Activated CD8-positive, alpha-beta memory T cell treated with anti-CD3 and anti-CD28 coated beads for 48 hours (primary cell): ENCODE data around the gene STAP2.
A peak's percentile ranks its signal among the peaks of the same experiment; 100 is the strongest.
"Not testable (repeated sequence)": the region's sequence is repeated elsewhere in the genome, so short reads cannot be mapped to it uniquely, and the experiment has no call there.

ENCODE experiments used
- DNase-seq, 3 experiments: peaks; one replicate each; pipeline ENCODE4 v3.0.0-alpha.2; 2020; ENCODE audit warnings: low read depth in 2 of 3, low spot score in 2 of 3

The STAP2 gene

DNA sequence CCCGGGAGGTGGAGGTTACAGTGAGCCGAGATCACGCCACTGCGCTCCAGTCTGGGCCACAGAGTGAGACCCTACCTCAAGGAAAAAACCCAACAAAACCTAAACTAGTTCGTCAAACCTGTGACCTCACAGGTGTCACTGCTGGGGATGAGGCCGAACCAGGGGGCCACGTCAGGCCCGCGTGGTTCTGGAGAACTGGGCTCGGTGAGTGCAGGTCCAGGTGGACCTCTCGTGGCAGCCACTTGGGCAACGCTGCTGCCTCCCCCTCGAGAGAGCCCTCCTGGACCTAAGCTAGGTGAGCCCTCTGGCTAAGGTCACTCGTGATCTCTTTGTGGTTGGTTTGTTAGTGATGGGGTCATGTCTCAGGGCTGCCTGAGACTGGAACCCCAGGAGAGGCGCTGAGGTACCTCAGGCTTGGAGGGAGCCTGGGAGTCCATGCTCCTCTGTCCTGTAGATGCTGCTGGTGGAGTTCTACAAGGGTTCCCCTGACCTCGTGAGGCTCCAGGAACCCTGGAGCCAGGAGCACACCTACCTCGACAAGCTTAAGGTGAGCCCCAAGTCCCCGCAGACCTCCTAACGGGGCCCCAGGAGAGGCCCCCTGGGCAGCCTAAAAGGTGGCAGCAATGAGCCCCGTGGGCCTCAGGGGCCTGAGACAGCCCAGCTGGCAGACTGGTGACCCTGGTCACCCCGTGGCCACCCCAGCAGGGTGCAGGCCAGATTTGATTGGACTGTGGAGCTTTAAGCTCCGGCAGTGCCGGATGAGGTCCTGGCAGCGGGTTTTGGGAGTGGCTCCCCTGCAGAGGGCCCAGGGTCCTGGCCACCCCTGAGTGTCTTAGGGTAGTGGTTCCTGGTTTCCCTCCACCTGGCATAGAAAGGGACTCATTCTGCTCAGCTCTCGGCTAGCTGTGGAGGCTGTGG is 20.3 kb upstream of the STAP2 start:
- DNase-seq, result no peak

DNA sequence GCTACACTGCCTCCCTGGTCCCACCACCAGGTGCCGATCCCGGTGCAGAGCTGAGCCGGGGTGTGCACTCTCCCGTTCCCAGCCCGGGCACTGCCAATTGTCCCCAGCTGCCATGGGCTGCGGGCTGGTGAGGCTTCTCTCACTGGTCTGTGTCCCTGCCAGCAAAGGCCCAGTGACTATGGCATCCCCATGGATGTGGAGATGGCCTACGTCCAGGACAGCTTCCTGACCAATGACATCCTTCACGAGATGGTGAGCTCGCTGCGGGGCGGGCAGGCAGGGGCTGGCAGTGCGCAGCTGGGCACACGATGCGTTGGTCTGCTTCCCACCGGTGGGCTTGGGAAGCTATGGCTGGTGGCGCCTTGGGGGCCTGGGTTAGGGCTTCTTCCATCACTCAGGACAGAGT is 19.3 kb upstream of the STAP2 start:
- no peak for DNase-seq

DNA sequence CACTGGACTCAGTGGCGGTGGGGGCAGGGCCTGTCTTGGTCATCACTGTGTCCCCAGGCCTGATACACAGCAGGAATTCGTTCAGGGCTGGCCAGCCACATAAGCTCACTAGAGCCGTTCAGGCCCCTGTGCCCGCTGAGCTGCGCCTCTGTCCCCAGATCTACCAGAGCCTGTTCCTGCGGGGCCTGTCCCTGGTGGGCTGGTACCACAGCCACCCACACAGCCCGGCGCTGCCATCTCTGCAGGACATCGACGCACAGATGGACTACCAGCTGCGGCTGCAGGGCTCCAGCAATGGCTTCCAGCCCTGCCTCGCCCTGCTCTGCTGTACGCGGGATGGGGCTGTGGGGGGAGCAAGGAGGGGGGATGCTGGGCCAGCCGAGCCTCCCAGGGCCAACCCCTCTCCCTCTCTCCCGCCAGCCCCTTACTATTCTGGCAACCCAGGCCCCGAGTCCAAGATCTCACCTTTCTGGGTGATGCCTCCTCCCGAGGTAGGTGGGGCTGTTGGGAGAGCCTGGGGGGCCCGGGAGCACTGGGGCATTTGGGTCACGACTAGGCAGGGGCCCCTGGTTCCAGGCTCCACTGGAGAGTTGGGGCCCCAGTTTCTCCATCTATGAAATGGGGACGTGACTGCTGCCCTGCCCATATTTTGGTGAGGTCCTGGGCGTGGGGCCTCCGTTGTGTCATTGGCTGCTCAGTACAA is 18.6 kb upstream of the STAP2 start:
- DNase-seq, result no peak

DNA sequence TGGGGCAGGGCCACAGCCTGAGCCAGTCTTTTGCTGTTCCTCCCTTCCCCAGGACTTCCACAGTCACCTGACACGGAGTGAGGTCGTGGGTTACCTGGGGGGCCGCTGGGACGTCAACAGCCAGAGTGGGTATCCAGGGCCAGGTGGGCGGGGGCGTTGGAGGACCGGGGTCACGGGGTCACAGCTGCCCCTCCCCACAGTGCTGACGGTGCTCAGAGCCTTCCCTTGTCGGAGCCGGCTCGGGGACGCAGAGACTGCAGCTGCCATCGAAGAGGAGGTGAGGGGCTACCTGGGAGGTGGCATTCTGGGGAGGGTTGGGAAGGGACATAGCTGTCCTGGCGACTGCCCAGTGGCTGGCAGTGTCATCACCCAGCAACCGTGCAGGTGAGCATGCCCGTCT is 16.3 kb upstream of the STAP2 start:
- no peak for DNase-seq

DNA sequence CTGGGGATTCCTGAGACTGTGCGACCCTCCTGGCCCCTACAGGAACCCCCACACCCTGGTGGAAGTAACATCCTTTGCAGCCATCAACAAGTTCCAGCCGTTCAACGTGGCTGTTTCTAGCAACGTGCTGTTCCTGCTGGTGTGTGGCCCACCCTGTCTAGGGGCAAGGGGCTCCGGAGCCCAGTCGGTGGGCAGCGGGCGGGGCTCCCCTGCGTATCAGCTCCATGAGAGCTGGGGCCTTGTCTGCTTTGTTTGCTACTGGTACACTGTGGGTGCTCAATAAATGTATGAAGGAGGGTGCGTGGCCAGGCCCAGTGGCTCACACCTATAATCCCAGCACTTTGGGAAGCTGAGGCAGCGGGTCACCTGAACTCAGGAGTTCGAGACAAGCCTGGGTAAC is 15.7 kb upstream of the STAP2 start:
- DNase-seq, result no peak

DNA sequence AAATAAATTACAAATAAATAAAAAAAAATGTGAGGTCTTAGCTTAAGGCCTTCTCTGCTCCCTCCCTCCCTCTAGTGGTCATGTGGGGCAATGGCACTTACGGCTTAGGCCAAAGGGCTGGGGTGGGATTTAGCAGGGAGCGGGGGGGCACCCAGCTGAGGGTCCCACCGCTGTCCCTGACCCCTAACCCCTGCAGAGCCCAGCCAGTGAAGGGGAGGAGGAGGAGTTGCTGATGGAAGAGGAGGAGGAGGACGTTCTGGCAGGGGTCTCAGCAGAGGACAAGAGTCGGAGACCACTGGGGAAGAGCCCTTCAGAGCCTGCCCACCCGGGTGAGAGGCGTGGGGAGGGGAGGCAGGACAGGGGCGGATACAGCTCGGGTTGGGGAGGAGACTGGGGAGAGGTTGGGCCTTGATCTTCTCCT is 14.1 kb upstream of the STAP2 start:
- DNase-seq, result no peak

DNA sequence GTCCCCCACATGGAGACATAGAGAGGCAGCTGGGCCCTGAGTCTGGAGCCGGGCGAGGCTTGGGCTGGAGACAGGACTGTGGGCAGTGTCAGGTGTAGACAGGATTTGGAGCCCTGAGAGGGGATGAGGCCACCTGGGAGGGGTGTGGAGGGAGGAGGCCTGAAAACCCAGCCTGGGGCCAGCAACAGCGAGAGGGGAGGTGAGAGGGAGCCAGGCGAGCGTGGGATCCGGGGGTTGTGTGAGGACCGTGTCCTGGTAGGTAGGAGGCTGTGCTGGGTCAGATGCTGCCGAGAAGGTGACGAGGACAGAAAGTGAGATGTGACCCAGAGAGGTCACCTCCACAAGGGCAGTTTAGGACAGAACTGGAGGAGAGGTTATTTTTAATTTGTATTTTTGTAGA is 12.1 kb upstream of the STAP2 start:
- DNase-seq, result no peak

DNA sequence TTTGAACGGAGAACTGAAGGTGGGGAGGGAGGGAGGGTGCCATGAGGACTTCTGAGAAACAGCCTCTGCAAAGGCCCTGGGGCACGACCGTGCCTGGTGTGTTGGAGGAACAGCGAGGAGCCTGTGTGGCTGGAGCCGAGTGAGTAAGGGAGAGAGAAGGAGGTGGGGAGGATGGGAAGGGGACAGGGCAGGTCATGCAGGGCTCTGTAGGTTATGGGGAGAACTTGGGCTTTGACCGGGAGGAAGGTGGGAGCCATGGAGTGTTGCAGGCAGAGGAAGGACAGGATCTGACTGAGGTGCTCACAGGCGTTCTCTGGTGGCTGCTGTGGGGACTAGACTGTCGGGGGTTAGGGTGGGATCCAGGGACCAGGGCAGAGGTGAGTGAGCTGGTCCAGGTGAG is 11.5 kb upstream of the STAP2 start:
- no peak for DNase-seq

DNA sequence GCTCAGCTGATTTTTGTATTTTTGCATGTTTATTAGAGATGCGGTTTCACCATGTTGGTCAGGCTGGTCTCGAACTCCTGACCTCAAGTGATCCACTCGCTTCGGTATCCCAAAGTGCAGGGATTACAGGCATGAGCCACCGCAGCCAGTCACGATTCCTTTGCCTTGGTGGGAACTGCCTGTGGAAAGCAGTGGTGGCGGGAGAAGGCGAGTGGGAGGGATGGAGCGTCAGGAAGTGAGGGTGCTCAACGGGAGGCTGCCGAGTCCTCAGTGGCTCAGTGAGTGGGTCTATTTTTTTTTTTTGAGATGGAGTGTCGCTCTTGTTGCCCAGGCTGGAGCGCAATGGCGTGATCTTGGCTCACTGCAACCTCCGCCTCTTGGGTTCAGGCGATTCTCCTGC is 10.6 kb upstream of the STAP2 start:
- not testable (repeated sequence) for DNase-seq

DNA sequence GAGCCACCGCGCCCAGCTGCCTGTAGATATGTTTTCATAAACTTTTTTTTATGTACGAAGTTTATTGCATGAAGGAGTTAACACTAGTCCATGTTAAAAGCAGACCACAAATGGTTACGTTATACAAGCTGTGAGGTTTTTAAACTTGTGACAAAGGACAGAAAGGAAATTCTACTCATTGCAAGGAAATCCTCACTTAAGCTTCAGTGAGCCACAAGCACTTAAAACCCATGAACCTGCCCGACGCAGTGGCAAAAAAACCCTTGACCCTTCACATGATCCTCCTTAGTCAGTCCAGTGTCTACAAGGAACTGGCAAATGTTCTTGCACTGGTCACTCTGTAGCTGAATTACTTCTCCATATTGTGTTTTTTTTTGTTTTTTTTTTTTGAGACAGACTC is 8.9 kb upstream of the STAP2 start:
- DNase-seq, result no peak

DNA sequence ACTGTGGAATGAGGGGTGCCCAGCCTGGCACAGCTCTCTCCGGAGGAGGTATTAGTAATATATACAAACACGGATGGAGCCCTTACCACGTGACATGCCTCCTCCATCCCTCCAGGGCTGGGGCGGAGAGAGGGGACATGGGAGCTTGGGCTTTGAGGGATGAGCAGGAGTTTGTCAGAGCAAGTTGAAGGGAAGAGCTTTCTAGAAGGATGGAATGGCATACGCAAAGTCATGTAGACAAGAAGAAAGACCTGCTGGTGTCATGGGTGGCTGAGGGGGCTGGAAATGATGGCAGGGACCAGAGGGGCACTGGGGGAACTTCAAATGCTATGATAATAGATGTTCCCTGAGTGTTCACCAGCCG is 7.4 kb upstream of the STAP2 start:
- DNase-seq, result no peak

DNA sequence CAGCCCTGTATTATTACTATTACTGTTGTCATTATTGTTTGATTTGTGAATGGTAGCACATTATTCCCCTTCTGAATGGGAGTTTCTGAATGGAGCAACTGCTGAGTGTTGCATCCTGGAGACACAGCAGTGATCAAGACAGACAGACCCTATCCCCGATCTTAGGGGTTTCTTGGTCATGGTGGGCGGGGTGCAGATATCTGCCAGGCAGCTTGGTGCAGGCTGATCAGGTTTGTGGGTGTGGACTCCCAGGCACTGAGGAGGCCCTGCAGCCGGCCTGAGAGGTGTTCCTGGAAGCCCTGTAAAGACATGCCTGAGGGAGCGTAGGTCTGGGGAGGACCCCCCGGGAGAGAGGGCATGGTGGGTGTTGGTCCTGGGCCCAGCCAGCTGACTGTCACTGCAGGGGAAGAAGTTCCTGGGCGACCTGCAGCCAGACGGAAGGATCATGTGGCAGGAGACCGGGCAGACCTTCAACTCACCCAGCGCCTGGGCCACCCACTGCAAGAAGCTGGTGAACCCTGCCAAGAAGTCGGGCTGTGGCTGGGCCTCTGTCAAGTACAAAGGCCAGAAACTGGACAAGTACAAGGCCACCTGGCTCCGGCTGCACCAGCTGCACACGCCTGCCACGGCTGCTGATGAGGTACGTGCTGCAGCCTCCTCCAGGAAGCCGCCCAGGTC is 6.9 kb upstream of the STAP2 start:
- DNase-seq, result no peak

DNA sequence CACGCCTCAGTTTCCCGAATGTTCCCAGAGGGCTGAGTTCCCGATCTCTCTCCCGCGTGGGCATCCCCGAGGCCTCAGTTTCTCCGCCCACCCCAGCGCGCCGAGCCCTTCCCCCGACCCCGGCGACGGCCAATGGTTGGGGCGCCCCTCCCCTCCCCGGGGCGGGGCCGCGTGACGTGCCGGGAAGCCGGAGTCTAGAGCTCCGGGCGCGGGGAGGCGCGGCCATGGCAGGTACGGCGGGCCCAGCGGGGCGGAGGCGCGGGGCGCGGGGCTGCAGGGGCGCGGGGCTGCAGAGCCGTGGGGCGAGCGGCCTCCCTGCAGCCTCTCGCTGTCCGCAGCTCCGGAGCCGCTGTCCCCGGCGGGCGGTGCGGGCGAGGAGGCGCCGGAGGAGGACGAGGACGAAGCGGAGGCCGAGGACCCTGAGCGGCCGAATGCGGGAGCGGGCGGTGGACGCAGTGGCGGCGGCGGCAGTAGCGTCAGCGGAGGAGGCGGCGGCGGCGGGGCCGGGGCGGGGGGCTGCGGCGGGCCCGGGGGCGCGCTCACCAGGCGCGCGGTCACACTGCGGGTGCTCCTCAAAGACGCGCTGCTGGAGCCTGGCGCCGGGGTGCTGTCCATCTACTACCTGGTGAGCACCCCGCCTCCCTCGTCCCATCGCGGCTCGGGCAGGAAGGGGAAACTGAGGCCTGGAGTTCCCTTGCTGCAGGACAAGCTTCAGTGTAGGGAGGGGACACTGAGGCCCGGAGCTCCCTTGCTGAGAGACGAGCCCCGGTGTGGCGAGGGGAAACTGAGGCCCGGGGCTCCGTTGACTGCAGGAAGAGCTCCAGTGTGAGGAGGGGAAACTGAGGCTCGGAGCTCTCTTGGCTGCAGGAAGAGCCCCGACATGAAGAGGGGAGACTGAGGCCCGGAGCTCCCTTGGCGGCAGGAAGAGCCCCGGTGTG is 5.0 kb upstream of the STAP2 start, which contains the start of gene MPND:
TSS of gene MPND (plus strand) at position 193 of the 938 bp plus-strand sequence. CDS start at position 225, 32 bp downstream.
- DNase-seq, result peak; percentile 82 to 91 (median 87)

DNA sequence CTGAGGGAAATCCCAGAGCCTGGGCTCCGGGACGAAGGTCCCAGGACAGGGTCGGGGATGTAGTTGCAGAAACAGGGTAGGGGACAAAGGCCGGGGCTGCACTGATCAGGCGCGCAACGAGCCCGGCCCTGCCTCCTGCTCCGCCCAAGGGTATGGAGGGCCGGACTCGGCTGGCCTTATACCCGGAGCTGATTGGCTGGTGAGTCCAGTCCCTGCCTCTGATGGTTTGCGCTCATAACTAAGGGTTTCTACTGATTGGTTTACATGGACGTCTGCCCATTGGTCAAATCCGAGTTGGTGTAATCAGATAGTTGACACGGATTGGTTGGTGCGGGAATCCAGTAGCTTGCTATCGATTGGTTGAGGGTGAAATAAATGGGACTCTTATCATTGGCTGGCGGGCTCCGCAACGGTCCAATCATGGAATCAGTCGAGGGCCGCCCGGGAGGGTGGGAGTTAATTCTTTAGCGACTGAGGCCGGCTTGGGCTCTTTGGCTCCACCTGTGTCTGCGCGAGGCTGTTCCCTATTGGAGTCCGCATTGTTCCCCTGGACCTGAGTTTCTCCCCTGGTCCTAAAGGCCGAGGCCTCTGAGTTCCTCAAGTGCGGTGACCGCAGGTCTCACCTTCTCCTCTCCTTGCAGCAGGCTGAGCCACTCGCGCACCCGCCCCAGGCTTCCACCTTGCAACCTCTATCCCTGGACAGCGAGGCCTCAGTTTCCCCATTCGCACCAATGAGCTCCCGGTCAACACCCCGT is 4.2 kb upstream of the STAP2 start:
- DNase-seq, result peak; percentile 63 to 90 (median 79)

DNA sequence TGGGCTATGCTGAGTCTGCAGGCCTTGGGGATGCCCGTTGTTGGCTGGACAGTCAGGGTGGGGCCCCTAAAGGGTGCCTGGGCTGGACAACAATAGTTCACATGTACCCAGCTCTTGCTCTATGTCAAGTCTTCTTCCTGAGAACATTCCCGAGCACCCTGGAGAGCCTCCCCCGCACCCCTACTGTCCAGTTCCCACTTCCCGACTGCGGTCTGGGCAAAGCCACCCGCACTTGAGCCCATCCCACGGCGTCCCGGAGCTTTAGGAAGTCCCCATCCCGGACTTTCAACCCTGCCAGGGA is 3.6 kb upstream of the STAP2 start:
- DNase-seq, result no peak

DNA sequence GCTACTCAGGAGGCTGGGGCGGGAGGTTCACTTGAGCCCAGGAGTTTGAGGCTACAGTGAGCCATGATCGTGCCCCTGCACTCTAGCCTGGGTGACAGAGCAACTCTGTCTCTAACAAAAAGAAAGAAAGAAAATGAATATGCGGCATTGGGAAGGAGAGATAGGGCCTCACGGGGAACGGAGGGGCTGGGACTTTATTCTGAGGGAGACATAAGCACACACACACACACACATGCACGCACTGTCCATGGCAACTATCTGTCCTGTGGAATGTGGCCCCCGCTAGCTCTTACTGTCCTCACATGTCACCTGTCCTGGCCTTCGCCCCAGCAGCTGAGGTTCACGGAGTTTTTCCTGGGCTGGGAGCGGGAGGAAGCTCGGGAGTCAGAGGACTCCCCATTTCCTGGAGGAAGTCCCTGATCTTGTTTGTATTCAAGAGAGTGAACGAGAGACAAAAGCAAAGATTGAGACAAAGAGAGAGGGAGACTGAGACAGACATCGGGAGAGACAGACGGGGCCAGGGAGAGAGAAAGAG is 654 bp downstream of the STAP2 start:
- no peak for DNase-seq

DNA sequence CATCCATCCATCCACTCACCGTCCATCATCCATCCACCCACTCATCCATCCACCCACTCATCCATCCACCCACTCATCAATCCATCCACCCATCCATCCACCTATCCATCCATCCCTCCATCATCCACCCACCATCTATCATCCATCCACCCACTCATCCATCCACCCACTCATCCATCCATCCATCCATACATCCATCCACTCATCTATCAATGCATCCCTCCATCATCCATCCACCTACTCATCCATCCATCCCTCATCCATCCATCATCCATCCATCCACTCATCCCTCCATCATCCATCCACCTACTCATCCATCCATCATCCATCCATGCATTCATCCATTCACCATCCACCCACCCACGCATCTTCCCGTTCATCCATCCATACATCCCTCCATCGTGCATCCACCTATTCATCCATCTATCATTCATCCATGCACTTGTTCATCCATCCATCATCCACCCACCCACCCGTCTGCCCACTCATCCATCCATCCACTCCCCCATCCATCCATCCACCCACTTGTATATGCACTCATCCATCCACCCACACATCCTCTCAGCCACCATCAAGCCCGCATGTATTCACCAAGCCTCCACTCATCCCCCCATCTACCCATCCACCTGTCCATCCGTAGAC is 3.6 kb downstream of the STAP2 start:
- no peak for DNase-seq

DNA sequence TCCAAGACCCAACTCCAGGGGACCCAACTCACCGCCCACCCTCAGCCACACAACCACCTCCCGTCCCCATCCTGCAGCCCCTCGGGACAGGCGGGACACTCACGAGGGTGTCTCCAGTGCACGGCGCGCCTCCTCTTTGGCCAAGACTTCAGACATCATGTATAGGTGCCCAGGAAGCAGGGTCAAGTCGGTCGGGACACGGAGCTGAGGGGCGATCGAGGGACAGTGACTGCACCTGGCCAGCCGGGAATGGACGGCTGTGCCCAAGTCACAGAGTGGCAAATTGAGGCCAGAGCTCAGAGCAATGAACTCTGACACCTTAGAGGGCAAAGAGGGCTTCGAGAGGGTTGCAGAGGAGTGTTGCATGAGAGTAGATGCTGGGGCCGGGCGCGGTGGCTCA is 8.8 kb downstream of the STAP2 start:
- DNase-seq, result no peak

DNA sequence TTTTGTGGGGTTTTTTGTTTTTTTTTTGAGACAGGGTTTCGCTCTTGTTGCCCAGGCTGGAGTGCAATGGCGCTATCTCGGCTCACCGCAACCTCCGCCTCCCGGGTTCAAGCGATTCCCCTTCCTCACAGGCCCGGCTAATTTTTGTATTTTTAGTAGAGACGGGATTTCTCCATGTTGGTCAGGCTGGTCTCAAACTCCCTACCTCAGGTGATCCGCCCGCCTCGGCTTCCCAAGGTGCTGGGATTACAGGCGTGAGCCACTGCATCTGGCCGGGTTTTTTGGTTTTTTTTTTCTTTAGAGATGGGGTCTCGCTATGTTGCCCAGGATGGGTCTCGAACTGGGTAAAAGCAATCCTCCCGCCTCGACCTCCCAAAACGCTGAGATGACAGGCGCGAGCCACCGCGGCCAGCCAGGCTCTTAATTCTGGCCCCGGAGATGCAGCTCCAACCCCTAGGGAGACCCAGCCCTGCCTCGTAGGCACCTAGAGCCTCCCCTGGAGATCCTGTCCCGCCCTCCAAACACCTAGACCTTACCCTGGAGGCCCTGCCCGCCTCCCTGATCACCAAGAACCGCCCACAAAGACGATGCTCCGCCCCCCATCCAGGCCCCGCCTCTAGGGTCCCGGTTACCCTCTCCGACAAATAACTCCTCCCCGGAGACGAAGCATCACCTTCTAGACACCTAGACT is 9.5 kb downstream of the STAP2 start:
- DNase-seq, result not testable (repeated sequence)
